Hair follicle dermal papilla cell (primary cell): ENCODE measurements around the gene ITGA2. TPM values are rescaled to one million over a fixed set of nuclear protein-coding genes. Genes with fewer than 3 reads are reported as not detected.

ENCODE experiments used
- total RNA-seq: library from RNA; depleted of rRNA; stranded (reverse); fragments of >200 nt; gene quantifications from 2 replicates; pipeline ENCODE4 v1.2.3, GENCODE V29; 2012

The ITGA2 gene
- 4.5 and 6.3 TPM in 2 replicates for total RNA-seq

GRCh38 chr5:52989025-52989780 lies at the start of gene ITGA2:
Gene ITGA2 (plus strand): TSS chr5:52989352. CDS start chr5:52989469, 117 bp downstream.

DNA sequence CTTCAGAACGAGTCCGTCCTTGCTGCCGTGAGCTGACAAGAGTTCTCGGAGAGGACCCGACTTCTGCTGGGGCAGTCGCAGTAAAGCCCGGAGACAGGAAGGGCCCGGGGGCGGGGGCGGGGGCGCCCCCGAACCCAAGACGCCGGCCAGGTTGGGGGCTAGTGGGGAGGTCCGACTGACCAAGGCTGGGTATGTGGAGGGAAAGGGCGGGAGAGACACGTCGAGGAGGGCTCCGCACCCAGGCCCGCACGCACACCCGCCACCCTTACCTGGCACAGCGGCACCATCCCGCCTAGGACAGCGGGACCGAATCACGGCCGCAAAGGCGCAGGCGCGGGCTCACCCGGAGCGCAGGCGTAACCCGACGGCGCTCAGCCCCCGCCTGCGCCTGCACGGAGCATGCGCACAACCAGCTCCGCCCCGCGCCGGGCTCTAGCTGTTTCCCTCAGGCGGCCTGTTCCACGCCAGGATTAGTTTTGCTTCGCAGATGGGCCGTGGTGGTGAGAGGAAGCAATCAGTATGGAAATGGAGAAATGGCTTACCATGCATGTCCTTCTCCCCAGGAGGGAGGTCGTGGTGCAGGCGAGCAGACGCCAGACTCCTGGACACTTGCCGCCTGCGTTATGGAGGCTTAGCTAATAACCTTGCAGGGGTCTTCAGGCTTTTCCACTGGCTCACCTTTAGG lies 120.4 kb downstream of the ITGA2 start, which contains the start of gene MOCS2:
Gene MOCS2, minus strand, starts transcription at position 315 of the 685 bp plus-strand sequence. CDS start 2,583 bp downstream, outside the sequence.

Other genes starting within 250 kb of the ITGA2 start
- 105 and 125 TPM in 2 replicates for gene ITGA1, start 201.4 kb upstream of the ITGA2 start, total RNA-seq
- gene PELO, start 201.4 kb upstream of the ITGA2 start, total RNA-seq, result 27.4 and 31.6 TPM in 2 replicates
- 31.6 and 40.8 TPM in 2 replicates for gene MOCS2, start 120.4 kb downstream of the ITGA2 start, total RNA-seq